ENCODE data around the gene TCOF1. TPM values are rescaled to one million over a fixed set of nuclear protein-coding genes. Genes with fewer than 3 reads are reported as not detected.

Gene TCOF1
- total and polyA plus RNA-seq, 12 donors = 12.6 to 30.3 (median 20.8) TPM

GRCh38 chr5:150361301-150361700 lies 3.8 kb downstream of the TCOF1 start:
- 88 to 94% (median 91%) methylated on average over 1 of the region's 1 CpG for WGBS, 4 donors
- H3K27me3 ChIP-seq = no peaks in the 10 kb centered on the region
- H3K4me1 ChIP-seq (replicated peaks in 1 of 2) = peaks cover 7 to 19% of the 10 kb centered on the region in 2 donors
- H3K9me3 ChIP-seq (replicated peaks in 1 of 3) = no peaks in the 10 kb centered on the region
- H3K4me3 ChIP-seq = no peak overlapping the region
- no peak for TF ChIP-seq CTCF (IDR thresholded peaks at IDR 0.05)
- no peak for TF ChIP-seq POLR2A (IDR thresholded peaks at IDR 0.05)
- H3K36me3 ChIP-seq (replicated peaks in 1 of 2) = peaks cover 0 to 44% of the 10 kb centered on the region in 2 donors
- no peak overlapping the region for H3K27ac ChIP-seq
- no peak for DNase-seq
- intact Hi-C loops (cut with DNase I) = no loop called here

GRCh38 chr5:150363185-150363584 lies 5.7 kb downstream of the TCOF1 start:
- Histone ChIP-seq H3K4me1 (replicated peaks in 1 of 2) (peaks cover 4 to 11% of the 10 kb centered on the region in 2 donors), H3K27ac (no peak overlapping the region), H3K4me3 (no peak overlapping the region), H3K36me3 (replicated peaks in 1 of 2) (peaks cover 0 to 59% of the 10 kb centered on the region in 2 donors), H3K27me3 (no peaks in the 10 kb centered on the region), H3K9me3 (replicated peaks in 1 of 3) (no peaks in the 10 kb centered on the region)
- no peak for DNase-seq
- intact Hi-C loops (cut with DNase I) = no loop called here
- no peak for TF ChIP-seq CTCF (IDR thresholded peaks at IDR 0.05)
- no peak for TF ChIP-seq POLR2A (IDR thresholded peaks at IDR 0.05)
- 89 to 98% (median 95%) methylated on average over 2 of the region's 2 CpGs for WGBS, 4 donors

GRCh38 chr5:150364004-150364403 lies 6.5 kb downstream of the TCOF1 start:
- no peak for DNase-seq
- intact Hi-C loops (cut with DNase I) = no loop called here
- WGBS, 4 donors = 92 to 99% (median 95%) methylated on average over 9 of the region's 9 CpGs
- H3K4me3 ChIP-seq = no peak overlapping the region
- peaks cover 0 to 3% of the 10 kb centered on the region in 2 donors for H3K4me1 ChIP-seq (replicated peaks in 1 of 2)
- no peaks in the 10 kb centered on the region for H3K27me3 ChIP-seq
- peaks cover 0 to 68% of the 10 kb centered on the region in 2 donors for H3K36me3 ChIP-seq (replicated peaks in 1 of 2)
- no peak for TF ChIP-seq CTCF (IDR thresholded peaks at IDR 0.05)
- no peak for TF ChIP-seq POLR2A (IDR thresholded peaks at IDR 0.05)
- no peak overlapping the region for H3K27ac ChIP-seq
- H3K9me3 ChIP-seq (replicated peaks in 1 of 3) = no peaks in the 10 kb centered on the region

- Histone ChIP-seq H3K9me3 (replicated peaks in 1 of 3) (no peaks in the 10 kb centered on the region), H3K36me3 (replicated peaks in 1 of 2) (peaks cover 0 to 90% of the 10 kb centered on the region in 2 donors), H3K4me3 (no peak overlapping the region), H3K4me1 (replicated peaks in 1 of 2) (no peaks in the 10 kb centered on the region), H3K27me3 (no peaks in the 10 kb centered on the region), H3K27ac (no peak overlapping the region)
- no peak for TF ChIP-seq CTCF (IDR thresholded peaks at IDR 0.05)
- TF ChIP-seq POLR2A (IDR thresholded peaks at IDR 0.05) = no peak
- WGBS, 4 donors = 90 to 98% (median 91%) methylated on average over 4 of the region's 4 CpGs
- DNase-seq = no peak
- intact Hi-C loops (cut with DNase I) = no loop called here
Measured at GRCh38 chr5:150368526-150368925, 11.0 kb downstream of the TCOF1 start.
